Kidney (tissue), 14 donors: ENCODE measurements around the gene B4GALT2. TPM values are rescaled to one million over a fixed set of nuclear protein-coding genes. Genes with fewer than 3 reads are reported as not detected.

ENCODE experiments used
- DNase-seq, 5 donors: peaks; one replicate each; pipeline ENCODE4 v3.0.0-alpha.2; 2013 to 2020
- FAIRE-seq: peaks from 2 replicates; lab custom pipeline; 2012; peaks lifted over from hg19 to GRCh38; lab: Jason Lieb, UNC
- H3K27ac ChIP-seq, 2 donors: one replicate each; pipeline ENCODE4 v1.7.0; 2013; ENCODE audit warnings: low read depth in 2 of 2, low read length in 2 of 2, inconsistent platforms in 1 of 2
- H3K27me3 ChIP-seq: one replicate; pipeline ENCODE4 v1.7.1; 2013; ENCODE audit warnings: low read length, inconsistent platforms; ENCODE audit not compliant: control insufficient read depth, insufficient read depth
- H3K36me3 ChIP-seq, 3 donors: one replicate each; pipeline versions ENCODE4 v1.7.0 to v1.7.1; 2013; ENCODE audit warnings: low read length in 3 of 3, control low read depth in 1 of 3, inconsistent platforms in 1 of 3; ENCODE audit not compliant: insufficient read depth in 3 of 3, control insufficient read depth in 2 of 3
- H3K4me1 ChIP-seq, 3 donors: one replicate each; pipeline versions ENCODE4 v1.7.0 to v1.7.1; 2013; ENCODE audit warnings: low read length in 3 of 3, inconsistent platforms in 1 of 3, low read depth in 1 of 3; ENCODE audit not compliant: control insufficient read depth in 2 of 3, insufficient read depth in 2 of 3
- H3K4me3 ChIP-seq, 3 donors: one replicate each; pipeline versions ENCODE4 v1.7.0 to v1.8.1; 2013; ENCODE audit warnings: low read length in 3 of 3, control low read depth in 1 of 3, inconsistent platforms in 1 of 3
- H3K9ac ChIP-seq, 3 donors: one replicate each; pipeline versions ENCODE4 v1.7.0 to v1.7.1; 2013; ENCODE audit warnings: low read length in 3 of 3, control low read depth in 1 of 3, inconsistent platforms in 1 of 3
- H3K9me3 ChIP-seq, 3 donors: one replicate each; pipeline versions ENCODE4 v1.7.0 to v1.7.1; 2013; ENCODE audit warnings: low read length in 3 of 3, control low read depth in 1 of 3, inconsistent platforms in 1 of 3; ENCODE audit not compliant: control insufficient read depth in 2 of 3, insufficient read depth in 1 of 3
- CTCF ChIP-seq: IDR thresholded peaks from 3 replicates; pipeline ENCODE4 v1.5.1; 2012; ENCODE audit warnings: mild to moderate bottlenecking, moderate library complexity, borderline replicate concordance; ENCODE audit not compliant: insufficient read depth; ENCODE audit errors: extremely low read depth
- intact Hi-C: fragments of 100-400 bp; cut with DNase I; formaldehyde crosslinking; loops from one replicate; pipeline ENCODE4 v1.11.1; 2022
- polyA plus RNA-seq: library from polyadenylated mRNA; stranded (reverse); fragments of 350-450 nt; fragmentation: Illumina TruSeq; extraction: RNeasy Lipid Tissue Mini Kit (QIAGEN cat#74804); gene quantifications from one replicate; pipeline ENCODE4 v1.2.3, GENCODE V29; 2014; ENCODE audit warnings: low read depth, low replicate concordance; ENCODE audit not compliant: insufficient read depth
- total RNA-seq: library from RNA; stranded (reverse); fragmentation: NEBNext Ultra II Directional; extraction: Animal tissue kit (Norgen Biotek cat#: 25700); gene quantifications from one replicate; pipeline ENCODE4 v1.2.1, GENCODE V29; 2021
- donor health status: control.
- donor health status: control.
- donor health status: control.
- donor health status: control.
- donor health status: control.
- donor health status: DM: yes; HTN: yes; CAD: no.
- donor health status: Normal renal cell carcinoma (clear cell type).

B4GALT2 gene
- total and polyA plus RNA-seq, 2 donors from 2014 or later: 25.1 to 32.5 TPM

DNA sequence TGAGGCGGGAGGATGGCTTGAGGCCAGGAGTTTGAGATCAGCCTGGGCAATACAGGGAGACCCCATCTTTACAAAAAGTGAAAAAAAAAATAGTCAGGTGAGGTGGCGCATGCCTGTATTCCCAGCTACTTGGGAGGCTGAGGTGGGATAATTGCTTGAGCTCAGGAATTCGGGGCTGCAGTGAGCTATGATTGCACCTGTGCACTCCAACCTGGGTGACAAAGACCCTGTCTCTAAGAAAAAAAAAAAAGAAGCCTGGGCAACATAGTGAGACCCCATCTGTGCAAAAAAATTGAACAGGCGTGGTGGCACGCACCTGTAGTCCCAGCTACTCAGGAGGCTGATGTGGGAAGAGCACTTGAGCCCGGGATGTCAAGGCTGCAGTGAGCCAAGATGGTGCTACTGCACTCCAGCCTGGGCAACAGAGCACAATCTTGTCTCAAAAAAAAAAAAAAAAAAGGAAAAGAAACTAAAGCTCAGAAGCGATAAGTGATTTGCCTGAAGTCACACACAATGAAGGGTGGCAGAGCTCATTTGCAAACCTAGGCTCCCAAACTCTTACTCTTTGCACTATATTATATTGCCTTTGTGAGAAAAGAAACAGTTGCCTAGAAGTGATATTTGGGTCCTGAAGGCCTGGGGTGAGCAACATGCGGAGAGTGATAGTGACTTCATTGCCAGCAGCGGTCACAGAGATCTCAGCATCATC lies 14.3 kb downstream of the B4GALT2 start:
- Histone ChIP-seq H3K27ac (no peak overlapping the region), H3K27me3 (no peaks in the 10 kb centered on the region), H3K4me1 (peaks cover 0 to 14% (median 0%) of the 10 kb centered on the region in 3 donors), H3K4me3 (no peak overlapping the region), H3K9me3 (no peaks in the 10 kb centered on the region), H3K9ac (no peak overlapping the region), H3K36me3 (no peaks in the 10 kb centered on the region)
- DNase-seq: no peak
- FAIRE-seq: no peak
- TF ChIP-seq CTCF: no peak
- intact Hi-C loops: no loop called here

DNA sequence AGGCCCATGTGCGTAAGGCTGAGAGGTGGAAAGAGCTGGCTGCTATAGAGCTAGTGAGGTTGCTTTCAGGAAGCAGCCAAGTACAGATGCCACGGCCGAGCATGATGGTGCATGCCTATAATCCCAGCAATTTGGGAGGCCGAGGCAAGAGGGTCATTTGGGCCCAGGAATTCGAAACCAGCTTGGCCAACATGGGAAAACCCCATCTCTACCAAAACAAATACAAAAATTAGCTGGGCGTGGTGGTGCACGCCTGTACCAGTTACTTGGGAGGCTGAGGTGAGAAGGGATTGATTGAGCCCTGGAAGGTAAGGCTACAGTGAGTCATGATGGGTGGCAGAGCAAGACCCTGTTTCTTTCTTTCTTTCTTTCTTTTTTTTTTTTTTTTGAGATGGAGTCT lies 15.1 kb downstream of the B4GALT2 start:
- FAIRE-seq (no peak), DNase-seq (no peak)
- H3K27ac ChIP-seq: no peak overlapping the region
- peaks cover 0 to 14% (median 0%) of the 10 kb centered on the region in 3 donors for H3K4me1 ChIP-seq
- TF ChIP-seq CTCF: no peak
- H3K27me3 ChIP-seq: no peaks in the 10 kb centered on the region
- intact Hi-C loops: no loop called here
- no peaks in the 10 kb centered on the region for H3K9me3 ChIP-seq
- H3K36me3 ChIP-seq: no peaks in the 10 kb centered on the region
- no peak overlapping the region for H3K9ac ChIP-seq
- H3K4me3 ChIP-seq: no peak overlapping the region

DNA sequence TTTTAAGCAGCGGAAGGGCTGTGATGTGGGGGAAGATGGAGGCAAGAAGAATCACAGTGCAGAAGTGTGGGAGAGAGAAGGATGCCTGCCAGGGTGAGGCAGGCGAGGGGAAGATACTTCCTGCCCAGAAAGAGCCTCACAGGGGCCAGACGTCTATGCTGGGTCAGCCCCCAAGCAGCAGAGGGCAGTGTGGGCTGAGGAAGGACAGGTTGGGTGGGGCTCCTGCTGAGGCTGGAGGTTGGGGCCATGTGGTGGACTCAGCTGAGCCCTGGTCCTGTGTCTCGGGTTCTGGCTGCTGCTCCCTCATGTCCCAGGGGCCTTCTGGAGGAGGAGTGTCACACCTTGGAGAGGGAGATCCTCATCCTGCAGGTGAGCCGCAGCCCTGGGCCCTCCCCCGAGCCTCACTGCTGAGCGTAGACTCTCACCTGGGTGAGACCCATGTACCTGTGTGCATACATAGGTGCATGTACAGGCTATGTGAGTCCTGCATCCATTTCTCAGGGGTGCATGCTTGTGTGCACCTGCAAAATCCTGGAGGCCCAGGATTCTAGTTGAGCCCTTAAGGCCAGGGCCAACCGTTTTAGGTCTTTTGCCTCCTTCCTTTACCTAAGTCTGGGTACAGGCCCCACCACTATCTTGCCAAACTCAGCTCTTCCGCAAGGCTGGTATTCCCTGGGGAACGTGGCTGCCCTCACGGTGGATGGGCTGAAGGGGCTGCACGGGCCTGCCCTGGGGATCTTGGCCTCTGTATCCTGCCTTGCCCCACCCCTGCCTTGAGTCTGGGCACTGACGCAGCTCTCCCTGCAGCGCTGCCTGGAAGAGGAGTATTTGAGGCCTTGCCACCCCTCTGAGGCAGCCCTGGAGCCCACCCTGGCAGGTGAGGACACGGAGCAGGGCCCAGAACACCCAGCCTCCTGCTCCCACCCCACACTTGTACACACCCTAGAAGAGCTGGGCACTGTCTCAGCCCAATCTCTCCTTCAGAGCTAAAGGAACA lies 16.1 kb downstream of the B4GALT2 start:
- H3K9me3 ChIP-seq: no peaks in the 10 kb centered on the region
- H3K9ac ChIP-seq: no peak overlapping the region
- FAIRE-seq (no peak), DNase-seq (no peak)
- no peak overlapping the region for H3K4me3 ChIP-seq
- no peak overlapping the region for H3K27ac ChIP-seq
- H3K27me3 ChIP-seq: no peaks in the 10 kb centered on the region
- intact Hi-C loops: no loop called here
- no peaks in the 10 kb centered on the region for H3K36me3 ChIP-seq
- H3K4me1 ChIP-seq: peaks cover 0 to 14% (median 0%) of the 10 kb centered on the region in 3 donors
- TF ChIP-seq CTCF: no peak
